Activated CD4-positive, CD25-positive, alpha-beta regulatory T cell treated with anti-CD3 and anti-CD28 coated beads, Interleukin-2, amount 50 U/mL, for 72 hours (primary cell): ENCODE results near the gene SLC44A1.

Experiments
- DNase-seq: peaks from one replicate; pipeline ENCODE4 v3.0.0; 2021

The SLC44A1 gene

GRCh38 chr9:105244003-105244733, at the start of gene SLC44A1:
Gene SLC44A1, plus strand, starts transcription at chr9:105244651. Its CDS starts 218 bp downstream, at chr9:105244869.
- peak; percentile 83 for DNase-seq

- DNase-seq = no peak
Observed at GRCh38 chr9:105195259-105195658, 49.2 kb upstream of the SLC44A1 start.

DNA sequence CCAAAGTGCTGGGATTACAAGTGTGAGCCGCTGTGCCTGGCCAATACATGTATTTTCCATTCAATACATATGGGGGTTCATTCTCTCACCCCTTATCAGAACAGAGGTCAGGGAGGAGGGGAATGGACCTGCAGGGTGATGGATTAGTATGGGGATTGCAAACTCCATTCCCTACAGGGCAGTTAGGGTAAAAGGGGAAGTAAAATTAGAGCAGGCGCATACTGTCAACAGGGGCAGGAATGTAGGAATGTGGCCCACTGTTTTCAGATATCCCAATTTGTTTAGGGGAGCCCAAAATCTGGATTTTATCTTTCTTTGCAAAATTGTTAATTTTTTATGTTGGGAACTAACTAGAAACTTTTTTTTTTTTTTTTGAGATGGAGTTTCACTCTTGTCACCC, 46.4 kb upstream of the SLC44A1 start:
- DNase-seq = no peak

GRCh38 chr9:105198865-105199264, 45.6 kb upstream of the SLC44A1 start:
- DNase-seq = no peak

- DNase-seq = no peak
Observed at GRCh38 chr9:105204416-105204815, 40.0 kb upstream of the SLC44A1 start.

DNA sequence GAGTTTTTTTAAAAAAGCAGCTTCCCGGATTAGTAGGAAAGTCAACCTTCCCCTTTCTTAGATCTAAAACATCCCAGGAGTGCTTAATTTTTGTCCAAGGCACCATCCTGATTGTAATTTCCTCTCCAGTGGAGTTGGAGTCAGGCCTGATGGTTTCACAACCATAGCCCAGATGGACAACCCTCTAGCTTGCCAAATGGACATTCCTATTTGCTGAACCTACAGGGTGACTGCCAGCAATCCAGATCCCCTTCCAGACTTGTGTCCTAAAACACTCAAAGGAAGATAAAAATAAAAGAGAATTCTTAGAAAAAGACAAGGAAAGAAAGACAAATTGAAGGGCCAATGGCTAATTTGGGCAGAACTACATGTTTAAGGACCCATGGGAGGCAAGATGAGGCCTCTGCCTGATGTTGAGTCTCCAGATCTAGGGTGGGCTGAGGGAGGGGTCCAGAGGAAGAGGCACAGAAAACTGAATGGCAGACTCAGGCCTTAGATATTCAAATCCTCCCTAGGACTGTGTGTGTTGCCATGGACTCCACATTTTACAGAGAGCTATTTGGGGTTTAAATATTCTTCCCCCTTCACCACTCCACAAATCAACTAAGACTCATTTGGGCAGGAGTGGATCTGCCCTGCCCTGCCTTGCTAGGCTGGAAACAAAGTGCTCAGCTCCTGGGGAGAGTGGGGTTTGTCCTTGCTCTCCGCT, 38.5 kb upstream of the SLC44A1 start:
- no peak for DNase-seq

- DNase-seq = no peak
Observed at GRCh38 chr9:105206496-105206820, 38.0 kb upstream of the SLC44A1 start.

DNA sequence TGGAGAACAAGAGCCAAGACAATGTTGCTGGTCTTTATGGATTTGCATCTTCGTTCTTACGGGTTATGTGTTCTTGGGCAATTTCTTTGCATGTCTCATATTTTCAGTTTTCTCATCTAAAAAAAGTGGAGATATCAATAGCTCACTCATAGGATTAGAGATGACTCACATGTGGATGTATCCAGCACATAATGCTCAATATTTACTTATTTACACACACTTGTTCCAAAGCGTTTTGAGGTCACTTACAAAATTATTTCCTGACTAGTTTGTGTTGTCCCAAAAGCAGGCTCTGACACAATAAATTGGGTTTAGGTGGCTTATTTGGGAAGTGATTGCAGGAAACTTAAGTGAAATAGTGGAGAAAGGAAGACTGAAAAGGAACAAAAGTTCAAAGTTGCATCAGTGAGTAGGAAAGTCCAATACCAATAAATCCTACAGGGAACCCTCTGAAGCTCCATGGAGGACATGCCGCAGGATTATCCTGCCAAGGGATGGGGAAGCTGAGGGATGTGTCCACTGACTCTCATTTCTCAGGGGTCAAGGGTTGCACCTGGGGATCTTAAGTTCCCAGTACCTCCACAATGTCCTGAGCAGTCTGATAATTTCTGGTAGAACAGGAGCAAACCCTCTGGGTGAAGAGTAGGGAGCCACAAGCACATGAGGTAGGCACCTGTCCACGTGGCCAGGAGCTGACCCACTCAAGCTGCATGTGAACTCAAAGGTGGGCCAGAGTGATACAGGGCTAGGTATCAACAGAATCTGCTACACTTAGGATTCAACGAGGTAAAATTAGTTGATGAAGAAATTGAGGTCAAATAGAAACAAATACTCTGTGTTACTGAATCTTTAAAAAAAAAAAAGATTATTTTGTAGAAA, 37.4 kb upstream of the SLC44A1 start:
- DNase-seq = no peak

GRCh38 chr9:105216440-105217178, 27.8 kb upstream of the SLC44A1 start:
- no peak for DNase-seq

- DNase-seq = no peak
Observed at GRCh38 chr9:105218673-105219072, 25.8 kb upstream of the SLC44A1 start.

DNA sequence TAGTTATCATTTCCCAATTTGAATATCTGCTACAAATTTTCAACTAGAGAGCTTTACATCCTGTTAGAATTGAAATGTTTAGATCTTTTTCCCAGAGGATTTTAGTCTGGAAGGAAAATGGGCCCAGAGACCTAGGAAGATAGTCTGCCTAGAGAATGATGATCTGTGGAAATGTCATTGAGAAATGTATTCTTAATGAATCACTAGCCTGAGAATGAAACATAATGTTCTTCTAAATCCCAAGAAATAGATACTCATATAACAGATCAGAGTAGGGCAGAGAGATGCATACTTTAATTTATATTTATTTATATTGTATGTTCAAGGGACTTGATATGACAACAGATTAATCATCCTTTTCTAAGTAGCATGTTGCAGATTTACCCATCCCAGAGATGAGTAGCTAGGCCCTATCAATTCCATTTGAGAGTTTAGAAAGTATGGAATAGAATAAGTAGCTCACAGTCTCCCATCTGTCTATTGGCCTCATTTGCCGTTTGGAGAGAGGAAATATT, 25.1 kb upstream of the SLC44A1 start:
- no peak for DNase-seq

- no peak for DNase-seq
Observed at GRCh38 chr9:105220451-105220850, 24.0 kb upstream of the SLC44A1 start.

DNA sequence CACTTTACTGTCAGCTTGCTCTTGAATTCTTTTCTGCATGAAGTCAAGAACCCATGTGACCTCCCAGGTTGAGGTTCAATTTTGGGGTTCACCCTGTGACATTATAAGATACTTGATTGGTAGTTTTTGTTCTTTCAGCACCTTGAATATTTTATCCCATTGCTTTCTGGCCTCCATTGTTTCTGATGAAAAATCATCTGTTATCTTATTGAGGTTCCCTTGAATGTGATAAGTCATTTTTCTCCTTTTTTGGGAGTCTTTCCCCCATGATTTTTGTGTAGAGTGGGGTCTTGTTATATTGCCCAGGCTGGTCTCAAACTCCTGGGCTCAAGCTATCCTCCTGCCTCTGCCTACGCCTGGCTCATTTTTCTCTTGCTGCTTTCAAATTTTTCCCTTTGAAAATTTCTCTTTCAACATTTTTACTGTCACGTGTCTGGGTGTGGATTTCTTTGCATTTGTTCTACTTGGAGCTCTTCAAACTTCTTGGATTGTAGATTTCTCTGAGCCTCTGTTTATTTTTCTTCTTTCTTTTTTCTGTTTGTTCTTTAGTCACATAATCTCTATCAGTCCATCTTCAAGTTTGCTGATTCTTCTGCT, 20.8 kb upstream of the SLC44A1 start:
- DNase-seq = no peak

- DNase-seq = no peak
Observed at GRCh38 chr9:105226055-105226454, 18.4 kb upstream of the SLC44A1 start.

- DNase-seq = no peak
Observed at GRCh38 chr9:105232207-105232606, 12.2 kb upstream of the SLC44A1 start.

DNA sequence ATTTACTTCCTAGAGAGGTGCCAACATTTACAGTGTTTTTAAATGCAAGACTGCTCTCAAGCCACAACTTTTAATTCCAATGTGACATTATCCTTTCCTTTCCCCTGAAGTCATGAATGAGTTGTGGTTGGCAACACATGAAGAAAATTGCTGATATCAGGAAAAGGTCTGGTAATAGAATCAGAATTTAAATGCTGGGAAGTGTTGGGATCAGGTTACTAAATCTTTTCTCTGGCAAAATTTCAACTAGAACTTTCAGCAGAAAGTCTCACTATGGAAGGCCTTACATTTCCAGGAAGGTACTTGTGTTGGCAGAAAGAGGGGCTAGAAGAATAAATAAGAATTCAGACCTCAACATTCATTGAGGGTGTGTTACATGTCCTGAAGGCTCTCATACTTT, 10.6 kb upstream of the SLC44A1 start:
- no peak for DNase-seq

DNA sequence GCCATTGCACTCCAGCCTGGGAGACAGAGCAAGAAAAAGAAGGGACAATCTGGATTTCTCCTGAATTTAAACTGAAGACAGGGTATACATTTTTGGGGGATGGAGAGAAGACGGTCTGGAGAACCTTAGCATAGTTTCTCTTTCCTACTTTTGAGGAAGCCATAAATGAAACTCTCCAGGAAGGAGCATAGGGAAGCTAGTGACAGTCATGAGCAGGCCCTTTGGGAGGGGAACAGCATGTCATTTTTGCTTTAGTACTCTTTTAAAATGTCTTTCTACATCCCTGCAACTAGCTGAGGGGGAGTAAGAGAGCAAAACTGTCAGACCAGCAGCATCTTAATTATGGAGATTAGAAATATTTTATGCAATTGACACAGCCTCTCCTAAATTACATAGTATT, 8.2 kb upstream of the SLC44A1 start:
- no peak for DNase-seq

DNA sequence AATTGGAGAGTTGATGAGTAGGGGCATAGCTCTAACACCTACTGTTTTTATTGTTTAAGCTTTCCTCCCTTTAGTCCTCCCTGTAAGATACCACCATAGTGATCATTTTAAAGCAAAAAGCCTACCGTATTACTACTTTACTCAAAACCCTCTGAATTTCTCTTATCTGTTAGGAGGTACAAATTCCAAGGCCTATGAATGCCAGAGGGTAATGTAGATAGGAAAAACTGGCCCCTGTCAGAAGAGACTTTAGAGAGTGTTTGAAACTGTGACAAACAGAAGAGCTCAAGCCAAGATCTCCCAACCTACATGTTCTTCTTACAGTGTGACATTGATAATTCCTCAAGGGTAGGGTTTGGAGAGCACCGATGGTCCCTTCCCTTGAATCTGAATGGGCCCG, 7.2 kb upstream of the SLC44A1 start:
- no peak for DNase-seq

DNA sequence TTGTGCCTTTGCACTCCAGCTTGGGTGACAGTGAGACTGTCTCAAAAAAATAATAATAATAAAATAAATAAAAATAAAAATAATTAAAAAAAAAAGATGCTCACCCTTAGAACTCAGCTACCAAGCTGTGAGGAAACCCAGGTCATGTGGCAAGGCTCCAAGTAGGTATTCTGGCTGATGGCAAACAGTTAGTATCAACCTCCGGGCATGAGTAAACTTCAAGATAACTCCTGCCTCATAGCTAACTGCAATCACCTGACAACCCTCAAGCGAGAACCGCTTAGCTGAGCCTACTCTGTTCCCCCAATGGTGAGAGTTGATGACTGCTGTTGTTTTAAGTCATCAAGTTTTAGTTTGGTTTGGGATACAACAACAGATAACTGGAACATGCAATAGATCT, 6.1 kb upstream of the SLC44A1 start:
- DNase-seq = no peak

DNA sequence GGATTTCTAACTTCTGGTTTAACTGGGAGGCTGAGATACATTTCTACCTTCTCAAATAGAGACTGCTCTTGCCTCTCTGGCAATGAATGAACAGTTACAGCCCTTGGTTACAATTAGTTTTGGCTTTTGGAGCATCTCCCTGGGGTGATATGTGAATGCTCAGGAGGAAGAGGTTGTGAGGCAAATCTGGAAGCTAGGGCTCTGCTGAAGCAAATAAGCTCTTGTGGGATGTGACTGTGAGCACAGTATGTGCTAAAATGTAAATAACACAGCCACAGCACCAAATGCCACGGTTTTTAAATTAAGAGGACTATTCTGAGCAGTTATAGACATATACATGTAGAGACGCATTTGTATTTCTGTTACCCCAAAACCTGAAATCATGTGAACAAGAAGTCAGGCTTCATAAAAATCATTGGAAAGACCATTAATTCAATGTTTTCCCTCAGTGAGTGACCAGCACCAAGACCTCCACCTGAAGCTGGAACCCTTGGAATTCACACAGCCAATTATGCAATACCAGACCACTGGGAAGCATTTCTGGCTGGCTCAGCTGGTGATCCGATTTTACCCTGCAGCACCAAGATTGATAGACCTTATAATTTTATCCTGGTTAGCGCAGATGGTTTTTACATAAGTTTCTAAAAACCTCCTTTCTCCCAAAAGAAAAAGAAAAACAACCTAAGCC, 3.0 kb upstream of the SLC44A1 start:
- no peak for DNase-seq

DNA sequence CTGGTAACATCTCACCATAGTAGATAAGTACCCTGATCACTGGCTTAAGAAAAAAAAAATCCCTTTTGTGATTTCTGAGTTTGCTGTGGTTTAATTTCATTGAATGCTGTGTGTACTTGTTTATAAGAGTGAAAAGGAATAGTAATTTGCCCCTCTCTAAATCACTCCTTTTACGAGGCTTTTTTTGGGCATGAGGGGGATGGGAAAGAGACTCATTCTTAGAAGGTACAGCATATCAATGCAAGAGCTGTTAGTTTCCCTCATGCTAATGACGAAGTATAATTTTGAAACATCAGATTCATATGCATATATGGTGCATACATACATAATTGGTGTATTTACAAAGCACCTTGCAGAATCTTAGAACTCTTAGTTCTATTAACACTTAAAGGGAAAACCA, 2.4 kb upstream of the SLC44A1 start:
- DNase-seq = no peak

- no peak for DNase-seq
Observed at GRCh38 chr9:105242557-105242956, 1.9 kb upstream of the SLC44A1 start.
